Activated CD4-positive, alpha-beta T cell treated with anti-CD3 and anti-CD28 coated beads for 4 hours (primary cell): Measurements from ENCODE around the gene FARP1.

ENCODE experiments used
- DNase-seq, 2 donors: peaks; one replicate each; pipeline ENCODE4 v3.0.0-alpha.2; 2020

Gene FARP1

GRCh38 chr13:98370261-98370660, 227.4 kb downstream of the FARP1 start:
- no peak for DNase-seq

- DNase-seq, result no peak
Observed at GRCh38 chr13:98370806-98371515, 228.1 kb downstream of the FARP1 start.

GRCh38 chr13:98371516-98372023, 228.7 kb downstream of the FARP1 start:
- no peak for DNase-seq

GRCh38 chr13:98372876-98373275, 230.0 kb downstream of the FARP1 start:
- DNase-seq, result no peak

GRCh38 chr13:98374750-98375149, 231.9 kb downstream of the FARP1 start:
- DNase-seq, result no peak

- DNase-seq, result no peak
Observed at GRCh38 chr13:98377635-98378378, 234.9 kb downstream of the FARP1 start.

- DNase-seq, result no peak
Observed at GRCh38 chr13:98384739-98385138, 241.8 kb downstream of the FARP1 start.

- no peak for DNase-seq
Observed at GRCh38 chr13:98385606-98386005, 242.7 kb downstream of the FARP1 start.

- DNase-seq, result no peak
Observed at GRCh38 chr13:98386637-98387036, 243.7 kb downstream of the FARP1 start.

- no peak for DNase-seq
Observed at GRCh38 chr13:98389319-98389718, 246.4 kb downstream of the FARP1 start.

GRCh38 chr13:98390086-98390715, 247.3 kb downstream of the FARP1 start:
- DNase-seq, result no peak

GRCh38 chr13:98393873-98394272, 251.0 kb downstream of the FARP1 start:
- DNase-seq, result no peak

- no peak for DNase-seq
Observed at GRCh38 chr13:98394820-98395510, 252.1 kb downstream of the FARP1 start.

GRCh38 chr13:98396071-98396710, 253.3 kb downstream of the FARP1 start:
- DNase-seq, result no peak

GRCh38 chr13:98397221-98397620, 254.3 kb downstream of the FARP1 start:
- DNase-seq, result no peak

GRCh38 chr13:98397861-98398260, 255.0 kb downstream of the FARP1 start:
- DNase-seq, result no peak

GRCh38 chr13:98398581-98398980, 255.7 kb downstream of the FARP1 start:
- DNase-seq, result no peak

GRCh38 chr13:98399756-98400155, 256.9 kb downstream of the FARP1 start:
- DNase-seq, result no peak

- DNase-seq, result no peak
Observed at GRCh38 chr13:98401934-98402333, 259.0 kb downstream of the FARP1 start.

GRCh38 chr13:98403076-98403475, 260.2 kb downstream of the FARP1 start:
- no peak for DNase-seq

- DNase-seq, result no peak
Observed at GRCh38 chr13:98405107-98405571, 262.2 kb downstream of the FARP1 start.

GRCh38 chr13:98405690-98406344, 262.9 kb downstream of the FARP1 start:
- no peak for DNase-seq
